Right ventricle myocardium superior (tissue), 1 donor: Measurements from ENCODE around the gene COL11A2. TPM values are rescaled to one million over a fixed set of nuclear protein-coding genes. Genes with fewer than 3 reads are reported as not detected.
A peak's percentile ranks its signal among the peaks of the same experiment; 100 is the strongest.

Experiments used
- ATAC-seq: fragments of 200-7000 bp; cut with Tn5 transposase; one replicate; pipeline ENCODE4 v1.9.1; 2020; ENCODE audit warnings: mild to moderate bottlenecking; ENCODE audit not compliant: poor library complexity
- DNase-seq: peaks from one replicate; pipeline ENCODE4 v3.0.0-alpha.2; 2020
- intact Hi-C: fragments of 100-400 bp; cut with DNase I; formaldehyde crosslinking; loops from one replicate; pipeline ENCODE4 v1.11.2; 2022
- total RNA-seq: library from RNA; stranded (reverse); fragmentation: NEBNext Ultra II Directional; extraction: Animal tissue kit (Norgen Biotek cat#: 25700); gene quantifications from one replicate; pipeline ENCODE4 v1.2.1, GENCODE V29; 2021
- donor health status: DM: no; HTN: yes; CAD: no; lungs with severe emphysema.

The COL11A2 gene
- total RNA-seq, 1 donor from 2014 or later, result 0.94 TPM

- ATAC-seq, result no peak
- intact Hi-C loops, result no loop called here
- DNase-seq, result no peak
These were observed 49.7 kb downstream of the COL11A2 start for GRCh38 chr6:33142501-33143070.

GRCh38 chr6:33140556-33140955 lies 51.7 kb downstream of the COL11A2 start:
- no peak for DNase-seq
- ATAC-seq, result no peak
- intact Hi-C loops, result no loop called here

- intact Hi-C loops, result no loop called here
- no peak for DNase-seq
- no peak for ATAC-seq
These were observed 52.6 kb downstream of the COL11A2 start for GRCh38 chr6:33139596-33140206.

GRCh38 chr6:33136310-33136900 lies 55.9 kb downstream of the COL11A2 start:
- intact Hi-C loops, result no loop called here
- DNase-seq, result no peak
- ATAC-seq, result no peak

- intact Hi-C loops, result no loop called here
- DNase-seq (no peak), ATAC-seq (no peak)
These were observed 60.2 kb downstream of the COL11A2 start for GRCh38 chr6:33132081-33132524.

- ATAC-seq (no peak), DNase-seq (no peak)
- intact Hi-C loops, result no loop called here
These were observed 63.9 kb downstream of the COL11A2 start for GRCh38 chr6:33128318-33128717.

- DNase-seq, result peak; percentile 87
- ATAC-seq, result peak; percentile 68
- intact Hi-C loops, result no loop called here
These were observed 66.1 kb downstream of the COL11A2 start for GRCh38 chr6:33126101-33126714.

GRCh38 chr6:33124947-33125346 lies 67.3 kb downstream of the COL11A2 start:
- intact Hi-C loops, result no loop called here
- DNase-seq, result no peak
- no peak for ATAC-seq

- intact Hi-C loops, result no loop called here
- ATAC-seq (no peak), DNase-seq (no peak)
These were observed 67.8 kb downstream of the COL11A2 start for GRCh38 chr6:33124525-33124901.

GRCh38 chr6:33123732-33124524 lies 68.3 kb downstream of the COL11A2 start:
- DNase-seq, result no peak
- intact Hi-C loops, result no loop called here
- ATAC-seq, result no peak

GRCh38 chr6:33123181-33123580 lies 69.1 kb downstream of the COL11A2 start:
- intact Hi-C loops, result no loop called here
- no peak for ATAC-seq
- DNase-seq, result no peak

GRCh38 chr6:33120001-33120400 lies 72.3 kb downstream of the COL11A2 start:
- intact Hi-C loops, result no loop called here
- DNase-seq (no peak), ATAC-seq (no peak)

- intact Hi-C loops, result loop anchor here (5.0 kb wide), 1 partner anchor 129 kb away; no protein-coding TSS in a partner anchor
- no peak for DNase-seq
- ATAC-seq, result peak; percentile 46
These were observed 73.6 kb downstream of the COL11A2 start for GRCh38 chr6:33118525-33119123.

- intact Hi-C loops, result loop anchor here (5.0 kb wide), 1 partner anchor 129 kb away; no protein-coding TSS in a partner anchor
- no peak for DNase-seq
- ATAC-seq, result no peak
These were observed 74.4 kb downstream of the COL11A2 start for GRCh38 chr6:33117811-33118277.

- DNase-seq (no peak), ATAC-seq (no peak)
- intact Hi-C loops, result loop anchor here (5.0 kb wide), 1 partner anchor 130 kb away; no protein-coding TSS in a partner anchor
These were observed 75.2 kb downstream of the COL11A2 start for GRCh38 chr6:33116841-33117711.

- DNase-seq (no peak), ATAC-seq (no peak)
- intact Hi-C loops, result loop anchor here (5.0 kb wide), 1 partner anchor 131 kb away; no protein-coding TSS in a partner anchor
These were observed 75.8 kb downstream of the COL11A2 start for GRCh38 chr6:33116417-33116816.

GRCh38 chr6:33114406-33114805 lies 77.9 kb downstream of the COL11A2 start:
- intact Hi-C loops, result no loop called here
- no peak for DNase-seq
- ATAC-seq, result no peak

- intact Hi-C loops, result no loop called here
- no peak for ATAC-seq
- DNase-seq, result no peak
These were observed 78.5 kb downstream of the COL11A2 start for GRCh38 chr6:33113755-33114154.
